ENCODE results near the gene MYO5B.

- TF ChIP-seq CTCF (conservative IDR thresholded peaks at IDR 0.05) (no peak), ZFX (IDR thresholded peaks at IDR 0.05) (no peak)
These were observed 77.1 kb downstream of the MYO5B start for GRCh38 chr18:50117863-50118262.
